Upper lobe of left lung (tissue), 4 donors: ENCODE measurements around the gene C20orf204.

Experiments
- POLR2A ChIP-seq, 4 donors: fragments of 450-650 bp; IDR thresholded peaks; one replicate each; pipeline ENCODE4 v1.5.1; 2016 to 2017; ENCODE audit warnings: antibody characterized with exemption in 4 of 4, mild to moderate bottlenecking in 2 of 4
- POLR2AphosphoS5 ChIP-seq, 2 donors: sonication (generic); formaldehyde crosslinking; IDR thresholded peaks; one replicate each; pipeline ENCODE4 v1.5.1; 2017; ENCODE audit warnings: antibody characterized with exemption in 2 of 2
- TF ChIP-seq, protein P1 (sequence below), 6 experiments: fragments of 450-650 bp in 4 of 6; fragments of 200-600 bp in 2 of 6; sonication (generic) in 2 of 6; IDR thresholded peaks; one replicate each; pipeline ENCODE4 v1.5.1; 2016 to 2019; ENCODE audit warnings: antibody characterized with exemption in 6 of 6

DNA sequence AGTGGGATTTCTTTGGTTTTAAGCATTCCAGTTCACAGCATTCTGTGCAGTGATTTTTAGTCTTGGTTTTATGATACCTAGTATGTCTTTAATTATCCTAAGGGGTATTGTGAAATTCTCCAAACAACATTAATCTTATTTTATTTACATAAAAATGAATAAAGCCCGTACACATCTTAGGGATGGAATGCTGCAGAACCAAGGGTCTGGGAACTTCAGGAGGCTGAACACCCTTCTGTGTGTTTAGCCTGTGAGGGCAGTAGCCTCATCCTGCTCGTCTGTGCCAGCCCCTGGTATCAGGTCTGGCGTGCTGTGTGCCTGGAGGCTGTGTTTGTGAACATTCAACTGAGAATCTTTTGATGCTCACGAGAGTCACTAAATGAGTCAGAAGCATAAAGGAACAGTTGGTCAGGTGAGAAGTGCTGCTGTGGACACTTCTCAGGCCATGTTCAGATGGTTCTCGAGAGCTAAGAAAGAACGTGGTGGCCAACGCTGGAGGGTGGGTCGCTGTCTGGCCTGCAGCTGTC is 25.2 kb upstream of the C20orf204 start:
- no peak for TF ChIP-seq POLR2AphosphoS5 (IDR thresholded peaks at IDR 0.05)
- TF ChIP-seq, protein P1, sequence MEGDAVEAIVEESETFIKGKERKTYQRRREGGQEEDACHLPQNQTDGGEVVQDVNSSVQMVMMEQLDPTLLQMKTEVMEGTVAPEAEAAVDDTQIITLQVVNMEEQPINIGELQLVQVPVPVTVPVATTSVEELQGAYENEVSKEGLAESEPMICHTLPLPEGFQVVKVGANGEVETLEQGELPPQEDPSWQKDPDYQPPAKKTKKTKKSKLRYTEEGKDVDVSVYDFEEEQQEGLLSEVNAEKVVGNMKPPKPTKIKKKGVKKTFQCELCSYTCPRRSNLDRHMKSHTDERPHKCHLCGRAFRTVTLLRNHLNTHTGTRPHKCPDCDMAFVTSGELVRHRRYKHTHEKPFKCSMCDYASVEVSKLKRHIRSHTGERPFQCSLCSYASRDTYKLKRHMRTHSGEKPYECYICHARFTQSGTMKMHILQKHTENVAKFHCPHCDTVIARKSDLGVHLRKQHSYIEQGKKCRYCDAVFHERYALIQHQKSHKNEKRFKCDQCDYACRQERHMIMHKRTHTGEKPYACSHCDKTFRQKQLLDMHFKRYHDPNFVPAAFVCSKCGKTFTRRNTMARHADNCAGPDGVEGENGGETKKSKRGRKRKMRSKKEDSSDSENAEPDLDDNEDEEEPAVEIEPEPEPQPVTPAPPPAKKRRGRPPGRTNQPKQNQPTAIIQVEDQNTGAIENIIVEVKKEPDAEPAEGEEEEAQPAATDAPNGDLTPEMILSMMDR (IDR thresholded peaks at IDR 0.05) = no peak
- TF ChIP-seq POLR2A (IDR thresholded peaks at IDR 0.05) = no peak
